RKO (cell line): Measurements from ENCODE around the gene TTBK2.
"Not testable (repeated sequence)": the region's sequence is repeated elsewhere in the genome, so short reads cannot be mapped to it uniquely, and the experiment has no call there.

Source experiments
- DNase-seq: peaks from one replicate; pipeline ENCODE4 v3.0.0-alpha.2; 2016; ENCODE audit warnings: low spot score

The TTBK2 gene

DNA sequence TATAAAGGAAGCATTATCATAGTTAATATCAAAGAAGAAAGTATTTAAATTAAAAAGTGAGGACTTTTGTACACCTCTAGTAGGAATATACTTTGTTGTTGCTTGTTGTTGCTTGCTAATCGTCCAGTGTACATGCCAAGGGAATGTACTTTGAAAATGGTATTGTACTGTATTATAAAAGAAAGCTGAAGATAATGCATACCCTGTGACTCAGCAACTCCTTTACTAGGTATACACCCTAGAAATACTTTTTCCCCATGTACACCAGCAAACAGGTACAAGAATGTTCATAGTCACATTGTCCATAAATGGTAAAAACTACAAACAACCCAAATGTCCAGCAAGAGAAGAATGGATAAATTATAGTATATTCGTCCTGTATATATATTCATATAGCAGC, 12.0 kb downstream of the TTBK2 start:
- DNase-seq = no peak

DNA sequence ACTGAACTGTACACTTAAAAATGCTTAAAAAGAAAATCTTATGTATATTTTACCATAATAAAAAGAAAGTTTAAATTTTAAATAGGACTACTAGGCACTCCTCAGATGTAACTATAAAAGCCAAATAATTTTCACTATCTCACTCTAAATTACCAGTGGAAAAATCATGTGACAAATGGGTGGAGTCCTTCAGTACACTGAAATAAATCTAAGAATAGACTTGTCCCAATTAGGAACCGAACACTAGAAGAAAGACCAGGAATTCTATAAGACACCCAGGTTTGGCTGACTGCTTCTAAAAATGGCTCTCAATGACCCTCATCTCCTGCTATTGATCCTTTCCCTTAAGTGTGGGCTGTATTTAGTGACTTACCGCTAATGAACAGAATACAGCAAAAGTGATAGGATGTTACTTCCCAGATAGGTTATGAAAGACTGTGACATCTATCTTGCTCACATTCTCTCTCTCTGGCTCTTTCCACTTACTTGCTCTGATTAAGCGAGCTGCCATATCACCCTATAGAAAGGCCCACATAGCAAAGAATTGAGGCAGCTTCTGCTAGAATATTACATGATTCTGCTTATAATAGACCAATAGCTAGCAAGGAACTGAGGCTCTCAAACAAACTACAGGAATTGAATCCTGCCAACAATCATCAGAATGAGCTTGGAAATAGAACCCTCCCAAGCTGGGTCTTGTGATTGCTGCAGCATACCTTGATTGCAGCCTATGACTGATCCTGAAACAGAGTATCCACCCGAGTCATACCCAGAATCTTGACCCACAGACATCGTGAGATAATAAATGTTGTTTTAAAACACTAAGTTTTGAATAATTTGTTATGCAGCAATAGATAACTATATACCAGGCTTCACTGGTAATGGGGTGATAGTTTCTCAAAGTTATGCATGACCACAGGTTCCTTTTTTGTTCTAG, 16.9 kb downstream of the TTBK2 start:
- DNase-seq = no peak

GRCh38 chr15:42893911-42894310, 26.7 kb downstream of the TTBK2 start:
- not testable (repeated sequence) for DNase-seq

GRCh38 chr15:42891569-42891968, 29.0 kb downstream of the TTBK2 start:
- no peak for DNase-seq

DNA sequence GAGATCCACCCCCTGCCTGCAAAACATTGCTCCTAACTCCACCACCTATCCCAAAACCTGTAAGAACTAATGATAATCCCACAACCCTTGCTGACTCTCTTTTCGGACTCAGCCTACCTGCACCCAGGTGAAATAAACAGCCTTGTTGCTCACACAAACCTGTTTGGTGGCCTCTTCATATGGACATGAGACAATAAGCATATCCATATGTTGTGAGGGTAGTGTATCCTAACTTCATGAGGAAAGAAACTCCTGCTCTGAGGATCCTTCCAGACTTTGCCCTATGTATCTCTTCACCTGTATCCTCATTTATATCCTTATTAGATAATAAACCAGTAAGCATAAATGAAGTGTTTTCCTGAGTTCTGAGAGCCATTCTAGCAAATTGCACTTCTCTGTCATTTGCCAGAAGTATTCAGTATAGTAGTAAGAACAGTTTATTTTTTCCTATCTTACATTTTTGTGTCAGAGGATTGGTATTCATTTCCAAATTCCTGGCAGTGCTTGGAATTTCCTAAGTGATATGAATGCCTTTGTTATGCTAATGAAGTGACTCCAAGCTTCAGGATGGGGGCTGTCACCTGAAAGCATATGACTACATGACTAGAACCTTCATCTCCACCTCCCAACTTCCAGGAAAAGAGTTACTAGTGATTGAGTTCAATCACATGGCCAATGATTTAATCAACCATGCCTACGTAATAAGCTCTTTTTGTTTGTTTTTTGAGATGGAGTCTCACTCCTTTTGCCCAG, 30.2 kb downstream of the TTBK2 start:
- no peak for DNase-seq

DNA sequence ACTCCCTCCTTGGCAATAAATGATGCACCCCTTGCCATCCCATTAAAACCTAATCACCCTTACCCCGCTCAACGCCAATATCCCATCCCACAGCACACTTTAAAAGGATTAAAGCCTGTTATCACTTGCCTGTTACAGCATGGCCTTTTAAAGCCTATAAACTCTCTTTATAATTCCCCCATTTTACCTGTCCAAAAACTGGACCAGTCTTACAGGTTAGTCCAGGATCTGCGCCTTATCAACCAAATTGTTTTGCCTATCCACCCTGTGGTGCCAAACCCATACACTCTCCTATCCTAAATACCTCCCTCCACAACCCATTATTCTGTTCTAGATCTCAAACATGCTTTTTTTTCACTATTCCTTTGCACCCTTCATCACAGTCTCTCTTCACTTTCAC, 33.2 kb downstream of the TTBK2 start:
- not testable (repeated sequence) for DNase-seq

- DNase-seq = no peak
Measured at GRCh38 chr15:42880121-42880520, 40.5 kb downstream of the TTBK2 start.

GRCh38 chr15:42879443-42879842, 41.1 kb downstream of the TTBK2 start:
- no peak for DNase-seq

DNA sequence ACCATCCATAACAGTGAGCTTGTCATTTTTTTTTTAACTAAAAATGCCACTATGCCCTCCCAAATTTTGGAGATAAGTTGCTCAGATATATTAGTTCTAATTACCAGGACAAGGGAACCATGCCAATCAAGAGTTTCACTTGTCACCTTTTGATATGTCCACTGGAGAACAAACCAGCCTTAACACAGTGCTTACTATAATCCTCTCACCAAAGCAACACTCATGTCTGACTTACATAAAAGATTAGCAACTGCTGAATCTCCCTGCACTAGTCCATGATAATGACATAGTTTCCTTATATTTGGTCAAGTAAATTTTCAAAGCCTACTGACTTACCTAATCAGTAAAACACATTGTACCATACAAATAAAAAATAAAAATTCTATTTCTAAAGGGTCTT, 44.4 kb downstream of the TTBK2 start:
- no peak for DNase-seq

GRCh38 chr15:42868683-42869082, 51.9 kb downstream of the TTBK2 start:
- no peak for DNase-seq

DNA sequence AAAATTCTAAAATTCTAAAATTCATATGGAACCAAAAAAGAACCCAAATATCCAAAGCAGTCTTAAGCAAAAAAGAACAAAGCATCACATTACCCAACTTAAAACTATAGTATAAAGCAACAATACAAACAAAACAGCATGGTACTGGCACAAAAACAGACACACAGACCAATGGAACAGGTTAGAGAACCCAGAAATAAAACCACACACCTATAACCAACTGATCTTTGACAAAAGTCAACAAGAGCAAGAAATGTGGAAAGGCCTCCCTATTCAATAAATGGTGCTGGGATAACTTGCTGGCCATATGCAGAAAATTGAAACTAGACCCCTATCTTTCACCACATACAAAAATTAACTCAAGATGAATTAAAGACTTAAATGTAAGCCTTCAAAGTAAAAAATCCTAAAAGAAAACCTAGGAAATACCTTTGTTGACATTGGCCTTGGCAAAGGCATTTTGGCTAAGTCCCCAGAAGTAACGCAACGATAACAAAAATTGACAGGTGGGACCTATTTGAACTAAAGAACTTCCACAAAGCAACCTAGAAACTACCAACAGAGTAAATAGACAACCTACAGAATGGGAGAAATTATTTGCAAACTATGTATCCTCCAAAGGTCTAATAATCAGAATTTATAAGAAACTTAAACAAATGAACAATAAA, 56.9 kb downstream of the TTBK2 start:
- no peak for DNase-seq

DNA sequence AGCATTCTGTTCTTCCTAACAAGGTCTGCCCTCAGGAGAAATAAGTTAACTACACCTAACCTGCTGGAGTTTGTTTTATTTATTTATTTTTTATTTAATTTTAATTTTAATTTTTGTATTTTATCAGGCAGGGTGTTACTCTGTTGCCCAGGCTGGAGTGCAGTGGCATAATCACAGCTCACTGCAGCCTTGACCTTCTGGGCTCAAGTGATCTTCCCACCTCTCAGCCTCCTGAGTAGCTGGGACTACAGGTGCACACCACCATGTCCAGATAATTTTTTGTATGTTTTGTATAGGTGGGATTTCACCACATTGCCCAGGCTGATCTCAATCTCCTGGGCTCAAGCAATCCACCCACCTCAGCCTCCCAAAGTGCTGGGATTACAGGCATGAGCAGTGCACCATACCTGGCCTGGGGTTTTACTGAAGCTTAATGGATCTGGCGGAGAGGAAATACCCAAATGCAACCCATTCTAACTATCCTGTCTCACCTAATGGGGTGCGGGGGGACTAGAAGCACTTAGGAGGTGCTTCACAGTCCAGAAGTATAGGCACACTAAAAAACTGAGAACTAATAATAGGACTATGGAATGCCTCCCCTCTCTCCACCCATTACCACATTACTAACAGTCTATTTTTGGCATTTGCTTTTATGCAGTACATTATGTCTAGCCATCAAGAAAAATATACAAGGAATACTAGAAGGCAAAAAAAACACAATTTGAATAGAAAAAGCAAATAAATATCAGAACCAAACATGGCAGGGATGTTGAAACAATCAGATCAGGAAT, 61.4 kb downstream of the TTBK2 start:
- no peak for DNase-seq

DNA sequence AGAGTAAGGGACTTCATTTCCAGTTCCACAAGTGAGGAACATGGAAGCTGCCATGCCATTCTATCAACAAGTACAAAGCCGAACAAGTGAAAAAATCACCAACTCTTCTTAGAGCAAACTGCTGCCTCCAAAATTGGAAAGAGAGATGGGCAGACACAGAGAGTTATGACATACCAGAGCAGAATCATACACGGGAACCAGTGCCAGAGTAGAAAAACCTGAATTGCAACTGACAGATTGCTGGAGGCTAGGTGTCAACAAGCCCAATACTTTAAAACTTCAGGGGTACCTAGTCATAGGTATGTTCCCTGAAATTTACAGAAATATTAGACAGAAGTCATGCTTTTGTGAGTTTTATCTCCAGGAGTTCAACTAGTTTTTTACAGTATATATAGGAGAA, 62.0 kb downstream of the TTBK2 start:
- no peak for DNase-seq

DNA sequence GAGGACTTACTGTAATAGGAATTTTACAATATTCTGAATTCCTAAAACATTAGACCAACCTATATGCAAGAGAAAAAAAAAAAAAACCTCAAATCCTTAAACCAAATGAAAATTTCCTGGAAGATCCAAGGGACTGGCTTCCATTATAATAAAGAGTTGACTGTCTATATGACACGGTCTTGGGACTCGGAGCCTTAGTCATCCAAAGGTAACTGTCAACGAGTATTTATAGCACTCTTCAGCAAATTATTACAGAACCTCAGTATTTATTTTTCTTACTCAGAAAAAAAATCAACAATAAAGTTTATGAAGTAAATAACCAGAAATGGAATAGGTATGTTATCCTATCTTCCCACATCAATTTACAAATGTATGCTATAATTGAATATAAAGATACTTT, 66.0 kb downstream of the TTBK2 start:
- no peak for DNase-seq

GRCh38 chr15:42849836-42850235, 70.7 kb downstream of the TTBK2 start:
- no peak for DNase-seq

DNA sequence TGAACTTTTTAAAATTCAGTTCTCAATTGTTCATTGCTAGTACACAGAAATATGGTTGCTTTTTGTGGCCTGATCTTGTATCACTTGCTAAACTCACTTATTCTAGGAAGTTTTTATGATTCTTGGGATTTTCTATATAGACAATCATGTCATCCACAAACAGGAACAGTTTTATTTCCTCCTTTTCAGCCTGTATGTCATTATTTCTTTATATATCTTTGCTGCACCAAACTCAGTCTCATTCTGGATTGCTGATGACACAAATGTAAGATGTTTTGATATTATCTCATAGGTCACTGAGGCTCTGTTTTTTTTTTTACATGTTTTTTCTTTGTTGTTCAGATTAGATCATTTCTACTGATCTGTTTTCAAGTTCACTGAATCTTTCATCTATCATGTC, 71.7 kb downstream of the TTBK2 start:
- no peak for DNase-seq

- DNase-seq = no peak
Measured at GRCh38 chr15:42846647-42847046, 73.9 kb downstream of the TTBK2 start.

DNA sequence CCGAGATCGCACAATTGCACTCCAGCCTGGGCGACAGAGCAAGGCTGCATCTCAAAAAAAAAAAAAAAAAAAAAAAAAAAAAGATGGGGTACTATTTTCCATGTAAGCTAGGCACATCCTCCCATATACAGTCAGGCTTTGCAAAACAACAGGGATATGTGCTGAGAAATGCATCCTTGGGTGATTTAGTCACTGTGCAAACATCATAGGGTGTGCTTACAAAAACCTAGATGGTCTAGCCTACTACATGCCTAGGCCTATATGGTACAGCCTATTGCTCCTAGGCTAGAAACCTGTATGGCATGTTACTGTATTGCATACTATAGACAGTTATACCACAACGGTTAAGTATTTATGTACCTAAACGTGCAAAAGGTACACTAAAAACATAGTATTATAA, 75.0 kb downstream of the TTBK2 start:
- DNase-seq = no peak

DNA sequence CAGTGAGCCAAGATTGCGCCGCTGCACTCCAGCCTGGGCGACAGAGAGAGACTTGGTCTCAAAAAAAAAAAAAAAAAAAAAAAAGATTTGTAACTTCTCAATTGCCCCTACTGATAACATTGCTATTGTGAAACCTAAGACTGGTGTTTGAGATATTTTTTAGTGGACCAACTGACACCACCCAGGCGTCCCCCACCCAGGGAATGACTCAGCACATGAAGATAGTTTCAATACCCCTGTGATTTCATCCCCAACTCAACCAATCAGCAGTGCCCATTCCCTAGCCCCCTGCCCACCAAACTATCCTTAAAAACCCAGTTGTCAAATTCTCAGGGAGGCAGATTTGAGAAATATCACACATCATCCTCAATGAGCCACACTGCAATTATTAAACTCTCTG, 76.9 kb downstream of the TTBK2 start:
- no peak for DNase-seq

DNA sequence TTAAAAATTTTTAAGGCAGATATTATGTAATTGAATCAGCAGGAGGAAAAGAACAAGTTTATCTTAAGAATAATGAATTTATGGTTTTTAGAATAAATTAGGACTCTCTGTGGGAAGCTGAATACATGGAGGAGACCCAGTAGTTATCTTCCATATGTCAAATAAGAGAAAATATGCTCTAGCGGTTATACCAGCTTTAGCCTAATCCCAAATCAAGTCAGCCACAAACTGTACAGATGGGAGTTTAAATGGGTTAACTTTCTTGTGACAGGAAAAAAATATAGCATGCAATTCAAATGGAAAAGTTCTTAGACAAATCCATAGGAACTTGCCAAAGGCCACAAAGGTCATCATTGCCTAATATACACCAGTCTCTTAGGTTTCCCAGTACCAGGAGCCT, 84.3 kb downstream of the TTBK2 start:
- no peak for DNase-seq

- peak; percentile 89 for DNase-seq
Measured at GRCh38 chr15:42832576-42832975, 88.0 kb downstream of the TTBK2 start.
